NB4 (cell line): Measurements from ENCODE around the gene BRPF1.

Experiments used
- DNase-seq: peaks from one replicate; pipeline ENCODE4 v3.0.0; 2010; ENCODE audit warnings: low read depth
- H3K4me3 ChIP-seq: one replicate; pipeline ENCODE4 v1.5.1; 2011; ENCODE audit warnings: mild to moderate bottlenecking, low read depth, low read length, moderate library complexity
- CTCF ChIP-seq: IDR thresholded peaks from one replicate; pipeline ENCODE4 v1.5.1; 2012; ENCODE audit warnings: low read depth, low read length
- MAX ChIP-seq: IDR thresholded peaks from 2 replicates; pipeline ENCODE4 v1.6.1; 2011; ENCODE audit warnings: low read depth, low read length
- MYC ChIP-seq: IDR thresholded peaks from 2 replicates; pipeline ENCODE4 v1.6.1; 2011; ENCODE audit warnings: low read depth, low read length
- POLR2A ChIP-seq: IDR thresholded peaks from 2 replicates; pipeline ENCODE4 v1.6.1; 2011; ENCODE audit warnings: mild to moderate bottlenecking; ENCODE audit not compliant: insufficient read length; ENCODE audit errors: extremely low read depth

The BRPF1 gene

GRCh38 chr3:9778143-9779074 is 46.9 kb downstream of the BRPF1 start:
- peak; percentile 78 for DNase-seq
- H3K4me3 ChIP-seq, result no peak overlapping the region
- TF ChIP-seq MAX, result no peak
- TF ChIP-seq POLR2A, result no peak
- TF ChIP-seq CTCF, result no peak
- no peak for TF ChIP-seq MYC

- no peak overlapping the region for H3K4me3 ChIP-seq
- DNase-seq, result peak; percentile 65
- no peak for TF ChIP-seq MYC
Observed at GRCh38 chr3:9779075-9779593, 47.6 kb downstream of the BRPF1 start.

GRCh38 chr3:9779721-9780457 is 48.4 kb downstream of the BRPF1 start:
- TF ChIP-seq MYC, result no peak; the same call in 1 of the 2 replicates
- TF ChIP-seq MAX, result 0 out of 2 replicates have a peak, but pooled peaks have one; percentile 3
- TF ChIP-seq POLR2A, result peak; percentile 22
- no peak overlapping the region for H3K4me3 ChIP-seq
- peak; percentile 99 for DNase-seq

- H3K4me3 ChIP-seq, result peak overlapping the region; percentile 33
- TF ChIP-seq POLR2A, result no peak
- TF ChIP-seq MAX, result 0 out of 2 replicates have a peak, but pooled peaks have one; percentile 3
- no peak for DNase-seq
Observed at GRCh38 chr3:9780458-9780812, 48.9 kb downstream of the BRPF1 start.

GRCh38 chr3:9780910-9781309 is 49.4 kb downstream of the BRPF1 start:
- TF ChIP-seq CTCF, result no peak
- no peak for TF ChIP-seq MYC
- no peak for TF ChIP-seq MAX
- no peak for TF ChIP-seq POLR2A
- peak overlapping the region; percentile 33 for H3K4me3 ChIP-seq
- DNase-seq, result no peak

- TF ChIP-seq POLR2A, result no peak
- H3K4me3 ChIP-seq, result no peak overlapping the region
- DNase-seq, result peak; percentile 44
Observed at GRCh38 chr3:9781551-9781950, 50.0 kb downstream of the BRPF1 start.

GRCh38 chr3:9781978-9782603 is 50.6 kb downstream of the BRPF1 start:
- peak; percentile 36 for DNase-seq
- no peak overlapping the region for H3K4me3 ChIP-seq
- TF ChIP-seq POLR2A, result no peak
- no peak for TF ChIP-seq MYC
- no peak for TF ChIP-seq MAX

GRCh38 chr3:9782770-9783169 is 51.2 kb downstream of the BRPF1 start:
- TF ChIP-seq POLR2A, result no peak
- TF ChIP-seq CTCF, result peak; percentile 38
- no peak overlapping the region for H3K4me3 ChIP-seq
- DNase-seq, result peak; percentile 72
